GM12891 (cell line): ENCODE measurements around the gene FGD3.

ENCODE experiments used
- PAX5 ChIP-seq: IDR thresholded peaks from 2 replicates; pipeline ENCODE4 v1.6.1; 2011; ENCODE audit warnings: low read length, moderate library complexity, mild to moderate bottlenecking; ENCODE audit not compliant: insufficient read depth, severe bottlenecking
- POLR2A ChIP-seq: IDR thresholded peaks from 2 replicates; pipeline ENCODE4 v1.6.1; 2011; ENCODE audit warnings: low read depth, low read length, control low read depth
- POLR2AphosphoS5 ChIP-seq: IDR thresholded peaks from 2 replicates; pipeline ENCODE4 v1.6.1; 2011; ENCODE audit warnings: low read depth, low read length, control low read depth
- POU2F2 ChIP-seq: IDR thresholded peaks from 2 replicates; pipeline ENCODE4 v1.6.1; 2011; ENCODE audit warnings: low read depth, mild to moderate bottlenecking, control low read depth, low read length, moderate library complexity
- SPI1 ChIP-seq: IDR thresholded peaks from 2 replicates; pipeline ENCODE4 v1.6.1; 2011; ENCODE audit warnings: low read depth, low read length, control low read depth
- TAF1 ChIP-seq: IDR thresholded peaks from 2 replicates; pipeline ENCODE4 v1.6.1; 2011; ENCODE audit warnings: low read depth, low read length, control low read depth

- TF ChIP-seq POLR2A: no peak
- TF ChIP-seq POLR2AphosphoS5: no peak
- TF ChIP-seq SPI1: no peak
- TF ChIP-seq TAF1: no peak
- no peak for TF ChIP-seq PAX5
- peak; percentile 65; the same call in 1 of the 2 replicates for TF ChIP-seq POU2F2
Measured at GRCh38 chr9:93077367-93077766, 130.0 kb downstream of the FGD3 start.
